ENCODE measurements around the gene SLC46A2.
A peak's percentile ranks its signal among the peaks of the same experiment; 100 is the strongest.

The SLC46A2 gene

GRCh38 chr9:112873773-112874405 is 16.8 kb downstream of the SLC46A2 start:
- H3K27ac ChIP-seq = no peak overlapping the region
- TF ChIP-seq CTCF (conservative IDR thresholded peaks at IDR 0.05) = no peak

GRCh38 chr9:112872019-112872418 is 18.7 kb downstream of the SLC46A2 start:
- TF ChIP-seq CTCF (conservative IDR thresholded peaks at IDR 0.05) = no peak
- no peak overlapping the region for H3K27ac ChIP-seq

- H3K27ac ChIP-seq = peak overlapping the region; percentile 48
- no peak for TF ChIP-seq CTCF (conservative IDR thresholded peaks at IDR 0.05)
These were observed 20.1 kb downstream of the SLC46A2 start for GRCh38 chr9:112870556-112870955.

GRCh38 chr9:112869917-112870316 is 20.8 kb downstream of the SLC46A2 start:
- peak overlapping the region; percentile 48 for H3K27ac ChIP-seq

GRCh38 chr9:112869041-112869529 is 21.6 kb downstream of the SLC46A2 start:
- H3K27ac ChIP-seq = peak overlapping the region; percentile 48; the same call in 1 of the 2 replicates

More at GRCh38 chr9:112869917-112870316, 20.8 kb downstream of the SLC46A2 start:
- TF ChIP-seq CTCF (conservative IDR thresholded peaks at IDR 0.05) = no peak

GRCh38 chr9:112868461-112868860 is 22.2 kb downstream of the SLC46A2 start:
- no peak overlapping the region for H3K27ac ChIP-seq
- TF ChIP-seq CTCF (conservative IDR thresholded peaks at IDR 0.05) = no peak

More at GRCh38 chr9:112869041-112869529, 21.6 kb downstream of the SLC46A2 start:
- no peak for TF ChIP-seq CTCF (conservative IDR thresholded peaks at IDR 0.05)

- H3K27ac ChIP-seq = no peak overlapping the region
- no peak for TF ChIP-seq CTCF (conservative IDR thresholded peaks at IDR 0.05)
These were observed 23.2 kb downstream of the SLC46A2 start for GRCh38 chr9:112867275-112867991.
